DMS153 treated with DMSO at 0.1 percent for 48 hours (cell line): ENCODE results near the gene ARRDC3.
A peak's percentile ranks its signal among the peaks of the same experiment; 100 is the strongest.
"Not testable (repeated sequence)": the region's sequence is repeated elsewhere in the genome, so short reads cannot be mapped to it uniquely, and the experiment has no call there.

Source experiments
- DNase-seq: peaks from one replicate; lab custom pipeline; 2025; ENCODE audit not compliant: unreplicated experiment; lab: John Stamatoyannopoulos, UW

The ARRDC3 gene

GRCh38 chr5:91383027-91383955, at the start of gene ARRDC3:
Gene ARRDC3, minus strand, starts transcription at chr5:91383317. Its CDS starts 225 bp downstream, at chr5:91383092.
- peak; percentile 68 for DNase-seq

GRCh38 chr5:91430949-91431348, 47.8 kb upstream of the ARRDC3 start:
- no peak for DNase-seq

GRCh38 chr5:91424638-91425436, 41.7 kb upstream of the ARRDC3 start:
- no peak for DNase-seq

- no peak for DNase-seq
Measured at GRCh38 chr5:91423871-91424270, 40.8 kb upstream of the ARRDC3 start.

GRCh38 chr5:91420879-91421278, 37.8 kb upstream of the ARRDC3 start:
- DNase-seq = no peak

GRCh38 chr5:91419571-91420537, 36.7 kb upstream of the ARRDC3 start:
- DNase-seq = no peak

GRCh38 chr5:91419136-91419535, 36.0 kb upstream of the ARRDC3 start:
- DNase-seq = no peak

GRCh38 chr5:91418158-91418557, 35.0 kb upstream of the ARRDC3 start:
- no peak for DNase-seq

GRCh38 chr5:91417219-91417618, 34.1 kb upstream of the ARRDC3 start:
- no peak for DNase-seq

- no peak for DNase-seq
Measured at GRCh38 chr5:91416491-91416890, 33.4 kb upstream of the ARRDC3 start.

- DNase-seq = no peak
Measured at GRCh38 chr5:91409304-91409703, 26.2 kb upstream of the ARRDC3 start.

GRCh38 chr5:91408710-91409109, 25.6 kb upstream of the ARRDC3 start:
- DNase-seq = no peak

GRCh38 chr5:91407204-91407603, 24.1 kb upstream of the ARRDC3 start:
- DNase-seq = no peak

GRCh38 chr5:91403438-91403837, 20.3 kb upstream of the ARRDC3 start:
- no peak for DNase-seq

- no peak for DNase-seq
Measured at GRCh38 chr5:91401175-91401574, 18.1 kb upstream of the ARRDC3 start.

- DNase-seq = no peak
Measured at GRCh38 chr5:91397791-91398190, 14.7 kb upstream of the ARRDC3 start.

- DNase-seq = no peak
Measured at GRCh38 chr5:91390268-91390667, 7.2 kb upstream of the ARRDC3 start.

GRCh38 chr5:91389555-91389954, 6.4 kb upstream of the ARRDC3 start:
- DNase-seq = not testable (repeated sequence)

GRCh38 chr5:91388362-91388761, 5.2 kb upstream of the ARRDC3 start:
- DNase-seq = no peak

GRCh38 chr5:91386120-91386519, 3.0 kb upstream of the ARRDC3 start:
- no peak for DNase-seq

GRCh38 chr5:91385596-91385995, 2.5 kb upstream of the ARRDC3 start:
- DNase-seq = not testable (repeated sequence)
